ENCODE results near the gene DEFB118. TPM values are rescaled to one million over a fixed set of nuclear protein-coding genes. Genes with fewer than 3 reads are reported as not detected.
"Not testable (repeated sequence)": the region's sequence is repeated elsewhere in the genome, so short reads cannot be mapped to it uniquely, and the experiment has no call there.

DEFB118 gene
- not detected for total RNA-seq

GRCh38 chr20:31368301-31368700 lies at the start of gene DEFB118:
DEFB118 (plus strand) TSS chr20:31368601; CDS start chr20:31368651, 50 bp downstream.
- no peaks in the 10 kb centered on the region for H3K4me1 Mint-ChIP-seq
- peaks cover 4% of the 10 kb centered on the region for H3K9me3 Mint-ChIP-seq (ENCODE audit: low read depth)
- ATAC-seq, result no peak
- DNase-seq, result no peak
- no peak within 1 kb of the TSS for H3K27ac Mint-ChIP-seq
- H3K36me3 Mint-ChIP-seq, result no peaks in the 10 kb centered on the region
- no peak within 1 kb of the TSS for H3K4me3 Mint-ChIP-seq
- no peaks in the 10 kb centered on the region for H3K27me3 Mint-ChIP-seq
- CTCF ChIA-PET, result no interaction called here

GRCh38 chr20:31322504-31322903 lies 45.9 kb upstream of the DEFB118 start:
- H3K4me1 Mint-ChIP-seq, result no peaks in the 10 kb centered on the region

GRCh38 chr20:31330893-31331292 lies 37.5 kb upstream of the DEFB118 start:
- CTCF ChIA-PET, result no interaction called here
- Mint-ChIP-seq H3K4me3 (no peak overlapping the region), H3K27me3 (no peaks in the 10 kb centered on the region), H3K4me1 (no peaks in the 10 kb centered on the region), H3K27ac (no peak overlapping the region), H3K9me3 (ENCODE audit: low read depth) (peaks cover 4% of the 10 kb centered on the region), H3K36me3 (no peaks in the 10 kb centered on the region)
- ATAC-seq, result no peak
- no peak for DNase-seq

More at GRCh38 chr20:31322504-31322903, 45.9 kb upstream of the DEFB118 start:
- Mint-ChIP-seq H3K9me3 (ENCODE audit: low read depth) (peaks cover 5% of the 10 kb centered on the region), H3K27ac (no peak overlapping the region), H3K36me3 (no peaks in the 10 kb centered on the region), H3K27me3 (no peaks in the 10 kb centered on the region), H3K4me3 (no peak overlapping the region)
- CTCF ChIA-PET, result no interaction called here
- ATAC-seq (no peak), DNase-seq (no peak)

GRCh38 chr20:31341470-31341869 lies 26.9 kb upstream of the DEFB118 start:
- H3K4me1 Mint-ChIP-seq, result no peaks in the 10 kb centered on the region
- H3K4me3 Mint-ChIP-seq, result no peak overlapping the region
- H3K9me3 Mint-ChIP-seq (ENCODE audit: low read depth), result no peaks in the 10 kb centered on the region
- H3K27ac Mint-ChIP-seq, result no peak overlapping the region
- no peaks in the 10 kb centered on the region for H3K27me3 Mint-ChIP-seq
- no peak for ATAC-seq
- DNase-seq, result no peak
- CTCF ChIA-PET, result no interaction called here
- H3K36me3 Mint-ChIP-seq, result no peaks in the 10 kb centered on the region

GRCh38 chr20:31355981-31356380 lies 12.4 kb upstream of the DEFB118 start:
- no peak overlapping the region for H3K27ac Mint-ChIP-seq
- no peaks in the 10 kb centered on the region for H3K36me3 Mint-ChIP-seq
- ATAC-seq (no peak), DNase-seq (no peak)
- H3K4me3 Mint-ChIP-seq, result no peak overlapping the region
- H3K9me3 Mint-ChIP-seq (ENCODE audit: low read depth), result no peaks in the 10 kb centered on the region
- no peaks in the 10 kb centered on the region for H3K27me3 Mint-ChIP-seq
- H3K4me1 Mint-ChIP-seq, result no peaks in the 10 kb centered on the region
- CTCF ChIA-PET, result no interaction called here

- peaks cover 6% of the 10 kb centered on the region for H3K9me3 Mint-ChIP-seq (ENCODE audit: low read depth)
- no peak overlapping the region for H3K27ac Mint-ChIP-seq
- no peaks in the 10 kb centered on the region for H3K36me3 Mint-ChIP-seq
- H3K4me3 Mint-ChIP-seq, result no peak overlapping the region
- H3K27me3 Mint-ChIP-seq, result peaks cover 3% of the 10 kb centered on the region
- DNase-seq (no peak), ATAC-seq (no peak)
- CTCF ChIA-PET, result no interaction called here
- no peaks in the 10 kb centered on the region for H3K4me1 Mint-ChIP-seq
Observed at GRCh38 chr20:31363295-31363694, 5.1 kb upstream of the DEFB118 start.

- CTCF ChIA-PET; H3K9me3 Mint-ChIP-seq (ENCODE audit: low read depth); H3K4me1 Mint-ChIP-seq; H3K27ac Mint-ChIP-seq; ATAC-seq; H3K27me3 Mint-ChIP-seq; DNase-seq; H3K4me3 Mint-ChIP-seq; H3K36me3 Mint-ChIP-seq: not testable (repeated sequence)
Observed at GRCh38 chr20:31364272-31364671, 4.1 kb upstream of the DEFB118 start.

GRCh38 chr20:31374346-31374745 lies 5.9 kb downstream of the DEFB118 start:
- CTCF ChIA-PET, result no interaction called here
- H3K4me3 Mint-ChIP-seq, result no peak overlapping the region
- no peaks in the 10 kb centered on the region for H3K36me3 Mint-ChIP-seq

GRCh38 chr20:31390490-31390889 lies 22.1 kb downstream of the DEFB118 start, which contains the start of gene DEFB119:
DEFB119 (minus strand) TSS chr20:31390590; CDS start chr20:31390483, 107 bp downstream.
- no peaks in the 10 kb centered on the region for H3K4me1 Mint-ChIP-seq
- no peaks in the 10 kb centered on the region for H3K9me3 Mint-ChIP-seq (ENCODE audit: low read depth)
- DNase-seq, result no peak
- no peaks in the 10 kb centered on the region for H3K36me3 Mint-ChIP-seq
- CTCF ChIA-PET, result no interaction called here
- no peak within 1 kb of the TSS for H3K27ac Mint-ChIP-seq
- H3K4me3 Mint-ChIP-seq, result no peak within 1 kb of the TSS
- H3K27me3 Mint-ChIP-seq, result no peaks in the 10 kb centered on the region
- no peak for ATAC-seq

More at GRCh38 chr20:31374346-31374745, 5.9 kb downstream of the DEFB118 start:
- peaks cover 6% of the 10 kb centered on the region for H3K9me3 Mint-ChIP-seq (ENCODE audit: low read depth)
- DNase-seq (no peak), ATAC-seq (no peak)
- no peaks in the 10 kb centered on the region for H3K4me1 Mint-ChIP-seq
- no peaks in the 10 kb centered on the region for H3K27me3 Mint-ChIP-seq
- no peak overlapping the region for H3K27ac Mint-ChIP-seq

GRCh38 chr20:31392836-31393235 lies 24.4 kb downstream of the DEFB118 start:
- ATAC-seq, result no peak
- DNase-seq, result no peak
- H3K9me3 Mint-ChIP-seq (ENCODE audit: low read depth), result peaks cover 1% of the 10 kb centered on the region
- no peaks in the 10 kb centered on the region for H3K4me1 Mint-ChIP-seq
- no peak overlapping the region for H3K27ac Mint-ChIP-seq
- no peaks in the 10 kb centered on the region for H3K27me3 Mint-ChIP-seq
- H3K36me3 Mint-ChIP-seq, result no peaks in the 10 kb centered on the region
- no peak overlapping the region for H3K4me3 Mint-ChIP-seq
- CTCF ChIA-PET, result no interaction called here

GRCh38 chr20:31394900-31395299 lies 26.5 kb downstream of the DEFB118 start:
- Mint-ChIP-seq H3K4me3 (no peak overlapping the region), H3K4me1 (no peaks in the 10 kb centered on the region), H3K9me3 (ENCODE audit: low read depth) (peaks cover 1% of the 10 kb centered on the region), H3K36me3 (no peaks in the 10 kb centered on the region), H3K27me3 (no peaks in the 10 kb centered on the region), H3K27ac (no peak overlapping the region)
- no peak for DNase-seq
- no peak for ATAC-seq
- CTCF ChIA-PET, result no interaction called here

GRCh38 chr20:31403886-31404285 lies 35.5 kb downstream of the DEFB118 start:
- no peak for DNase-seq
- CTCF ChIA-PET, result no interaction called here
- no peak overlapping the region for H3K27ac Mint-ChIP-seq

GRCh38 chr20:31406115-31406514 lies 37.7 kb downstream of the DEFB118 start, which contains the start of gene DEFB121:
DEFB121 (minus strand) TSS chr20:31406215; CDS start chr20:31406152, 63 bp downstream.
- no peak for DNase-seq
- Mint-ChIP-seq H3K27me3 (no peaks in the 10 kb centered on the region), H3K27ac (no peak within 1 kb of the TSS), H3K4me1 (no peaks in the 10 kb centered on the region), H3K9me3 (ENCODE audit: low read depth) (no peaks in the 10 kb centered on the region), H3K36me3 (no peaks in the 10 kb centered on the region), H3K4me3 (no peak within 1 kb of the TSS)
- no peak for ATAC-seq
- CTCF ChIA-PET, result no interaction called here

More at GRCh38 chr20:31403886-31404285, 35.5 kb downstream of the DEFB118 start:
- no peak for ATAC-seq
- Mint-ChIP-seq H3K27me3 (no peaks in the 10 kb centered on the region), H3K36me3 (no peaks in the 10 kb centered on the region), H3K4me3 (no peak overlapping the region), H3K4me1 (no peaks in the 10 kb centered on the region), H3K9me3 (ENCODE audit: low read depth) (no peaks in the 10 kb centered on the region)

GRCh38 chr20:31410011-31410410 lies 41.6 kb downstream of the DEFB118 start:
- H3K36me3 Mint-ChIP-seq, result no peaks in the 10 kb centered on the region
- DNase-seq, result no peak
- H3K9me3 Mint-ChIP-seq (ENCODE audit: low read depth), result no peaks in the 10 kb centered on the region
- no peaks in the 10 kb centered on the region for H3K27me3 Mint-ChIP-seq
- H3K4me3 Mint-ChIP-seq, result no peak overlapping the region
- H3K4me1 Mint-ChIP-seq, result no peaks in the 10 kb centered on the region
- no peak overlapping the region for H3K27ac Mint-ChIP-seq
- CTCF ChIA-PET, result no interaction called here
- no peak for ATAC-seq

GRCh38 chr20:31414381-31414780 lies 46.0 kb downstream of the DEFB118 start:
- Mint-ChIP-seq H3K36me3 (no peaks in the 10 kb centered on the region), H3K4me1 (no peaks in the 10 kb centered on the region), H3K27me3 (no peaks in the 10 kb centered on the region), H3K9me3 (ENCODE audit: low read depth) (no peaks in the 10 kb centered on the region), H3K4me3 (no peak overlapping the region), H3K27ac (no peak overlapping the region)
- DNase-seq (no peak), ATAC-seq (no peak)
- CTCF ChIA-PET, result no interaction called here

Data from activated CD8-positive, alpha-beta memory T cell treated with anti-CD3 and anti-CD28 coated beads, Interleukin-2, amount 10 ng/mL, durations not matched to agents 7 days and 5 days (primary cell).